Measurements from ENCODE around the gene EDC3.

- peak; percentile 27 to 85 (median 79) for TF ChIP-seq POLR2A (IDR thresholded peaks at IDR 0.05)
- TF ChIP-seq CTCF (IDR thresholded peaks at IDR 0.05), result no peak
Measured at GRCh38 chr15:74616366-74616939, 79.4 kb downstream of the EDC3 start.
